ENCODE measurements around the gene CRELD1.
"Not testable (repeated sequence)": the region's sequence is repeated elsewhere in the genome, so short reads cannot be mapped to it uniquely, and the experiment has no call there.

Gene CRELD1, protein sequence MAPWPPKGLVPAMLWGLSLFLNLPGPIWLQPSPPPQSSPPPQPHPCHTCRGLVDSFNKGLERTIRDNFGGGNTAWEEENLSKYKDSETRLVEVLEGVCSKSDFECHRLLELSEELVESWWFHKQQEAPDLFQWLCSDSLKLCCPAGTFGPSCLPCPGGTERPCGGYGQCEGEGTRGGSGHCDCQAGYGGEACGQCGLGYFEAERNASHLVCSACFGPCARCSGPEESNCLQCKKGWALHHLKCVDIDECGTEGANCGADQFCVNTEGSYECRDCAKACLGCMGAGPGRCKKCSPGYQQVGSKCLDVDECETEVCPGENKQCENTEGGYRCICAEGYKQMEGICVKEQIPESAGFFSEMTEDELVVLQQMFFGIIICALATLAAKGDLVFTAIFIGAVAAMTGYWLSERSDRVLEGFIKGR

GRCh38 chr3:9933561-9934234, at the start of gene CRELD1:
Gene CRELD1, plus strand, starts transcription at chr3:9933834. Its CDS starts 605 bp downstream, at chr3:9934439.
- peak; percentile 94 to 98 for DNase-seq

GRCh38 chr3:9884555-9885165, 49.0 kb upstream of the CRELD1 start:
- no peak for DNase-seq

DNA sequence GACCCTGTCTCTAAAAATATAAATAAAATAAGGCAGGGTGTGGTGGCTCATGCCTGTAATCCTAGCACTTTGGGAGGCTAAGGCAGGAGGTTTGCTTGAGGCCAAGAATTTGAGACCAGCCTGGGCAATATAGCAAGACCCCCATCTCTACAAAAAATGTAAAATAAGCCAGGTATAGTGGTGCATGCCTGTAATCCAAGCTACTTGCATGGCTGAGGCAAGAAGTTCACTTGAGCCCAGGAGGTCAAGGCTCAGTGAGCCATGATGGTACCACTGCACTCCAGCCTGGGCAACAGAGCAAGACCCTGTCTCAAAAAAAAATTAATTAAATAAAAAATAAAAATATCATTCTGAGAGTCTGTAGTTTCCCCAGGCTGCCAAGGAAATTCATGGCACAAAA, 47.3 kb upstream of the CRELD1 start:
- no peak for DNase-seq

- no peak for DNase-seq
Measured at GRCh38 chr3:9887480-9887879, 46.2 kb upstream of the CRELD1 start.

- DNase-seq: no peak
Measured at GRCh38 chr3:9888540-9888939, 45.1 kb upstream of the CRELD1 start.

- DNase-seq: no peak
Measured at GRCh38 chr3:9889405-9889804, 44.2 kb upstream of the CRELD1 start.

DNA sequence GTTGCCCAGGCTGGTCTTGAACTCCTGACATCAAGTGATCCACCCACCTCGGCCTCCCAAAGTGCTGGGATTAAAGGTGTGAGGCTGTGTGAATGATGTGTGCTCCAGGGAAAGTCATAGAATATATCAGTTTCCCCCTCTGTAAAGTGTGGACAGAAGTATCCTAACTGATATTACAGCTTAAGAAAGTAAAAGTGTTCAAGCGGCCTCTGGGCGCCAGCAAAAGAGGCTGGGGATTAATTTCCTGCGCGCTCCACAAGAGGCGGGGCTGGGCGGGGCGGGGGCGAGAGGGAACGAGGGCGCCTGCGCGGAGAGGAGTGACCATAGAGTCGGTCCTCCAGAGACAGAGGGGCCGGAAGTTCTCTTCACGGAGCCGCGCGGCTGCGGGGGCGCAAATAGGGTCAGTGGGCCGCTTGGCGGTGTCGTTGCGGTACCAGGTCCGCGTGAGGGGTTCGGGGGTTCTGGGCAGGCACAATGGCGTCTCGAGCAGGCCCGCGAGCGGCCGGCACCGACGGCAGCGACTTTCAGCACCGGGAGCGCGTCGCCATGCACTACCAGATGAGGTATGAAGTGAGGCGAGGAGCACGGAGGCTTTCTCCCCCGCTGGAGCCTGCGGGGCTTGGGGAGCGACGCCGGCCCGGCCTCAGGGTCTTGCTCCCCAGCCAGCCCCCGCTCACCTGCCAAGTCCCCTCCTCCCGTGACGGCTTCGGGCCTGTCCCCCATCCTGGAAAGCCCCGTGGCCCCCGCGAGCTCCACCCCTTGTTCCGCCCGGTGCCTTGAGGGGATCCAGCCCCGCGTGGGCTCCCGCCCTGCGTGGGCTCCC, 43.2 kb upstream of the CRELD1 start, which contains the start of gene JAGN1:
TSS of gene JAGN1 (plus strand) at position 362 of the 823 bp plus-strand sequence. CDS start at position 475, 113 bp downstream.
- DNase-seq: peak; percentile 86 to 91

DNA sequence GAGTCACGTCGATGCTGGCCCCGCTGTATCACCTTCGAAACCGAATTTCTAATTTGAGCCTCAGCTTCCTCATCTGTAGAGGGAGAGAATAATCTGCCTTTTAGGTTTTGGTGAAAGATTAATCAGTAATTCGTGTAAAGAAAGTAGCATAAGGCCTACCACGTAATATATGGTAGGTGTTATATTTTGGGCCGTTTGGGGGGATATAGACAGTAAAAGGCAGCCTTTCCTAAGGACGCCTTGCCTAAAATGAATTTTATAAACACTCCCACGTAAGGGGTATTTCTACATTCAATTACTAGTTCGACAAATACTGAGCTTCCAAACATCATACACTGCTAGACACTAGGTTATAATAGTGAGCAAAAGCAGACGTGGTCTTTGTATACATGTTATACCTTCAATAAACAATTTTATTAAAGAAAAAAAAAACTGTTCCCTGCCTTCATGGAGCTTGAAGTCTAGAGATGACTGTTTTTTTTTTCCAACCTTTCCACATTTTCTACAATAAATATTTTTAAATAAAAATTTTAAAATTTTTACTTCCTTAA, 42.5 kb upstream of the CRELD1 start:
- DNase-seq: no peak

DNA sequence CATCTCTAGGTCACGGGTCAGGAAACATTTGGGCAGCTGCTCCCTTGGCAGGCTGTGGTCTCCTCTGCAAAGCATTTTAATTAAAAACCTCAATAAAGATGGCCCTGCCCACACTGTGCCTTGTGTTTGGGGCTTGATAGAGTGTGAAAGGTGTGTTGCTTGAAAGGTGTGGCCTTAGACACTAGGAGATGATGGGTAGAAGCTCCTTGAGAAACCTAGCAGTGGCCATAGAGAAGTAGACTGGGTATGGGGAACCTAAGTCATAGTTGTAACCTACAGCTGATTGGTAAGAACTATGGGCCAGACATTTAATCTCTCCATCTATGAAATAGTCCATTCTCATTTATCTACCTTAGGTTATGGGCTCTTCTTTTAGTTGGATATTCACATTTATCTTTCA, 39.9 kb upstream of the CRELD1 start:
- no peak for DNase-seq

- DNase-seq: not testable (repeated sequence)
Measured at GRCh38 chr3:9895715-9896114, 37.9 kb upstream of the CRELD1 start.

DNA sequence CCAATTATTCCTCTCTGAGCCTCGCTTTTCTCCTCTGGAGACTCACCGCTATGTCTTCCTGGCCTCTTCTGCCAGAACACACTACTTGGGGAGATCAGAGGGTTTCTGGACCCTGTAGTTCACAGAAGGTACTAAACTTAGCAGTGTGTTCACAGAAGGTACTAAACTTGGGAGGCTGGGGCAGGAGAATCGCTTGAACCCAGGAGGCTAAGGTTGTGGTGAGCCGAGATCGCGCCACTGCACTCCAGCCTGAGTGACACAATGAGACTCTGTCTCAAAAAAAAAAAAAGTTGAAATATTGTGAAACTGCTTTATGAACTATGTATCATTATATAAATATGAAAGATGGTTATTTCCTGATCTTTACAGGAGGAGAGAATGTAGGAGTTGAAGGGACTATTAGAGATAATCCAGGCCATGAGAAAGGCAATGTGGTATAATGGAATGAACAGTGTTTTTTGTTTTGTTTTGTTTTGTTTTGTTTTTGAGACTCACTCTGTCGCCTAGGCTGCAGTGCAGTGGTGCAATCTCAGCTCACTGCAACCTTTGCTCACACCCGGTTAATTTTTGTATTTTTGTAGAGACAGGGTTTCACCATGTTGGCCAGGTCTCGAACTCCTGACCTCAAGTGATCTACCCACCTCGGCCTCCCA, 36.8 kb upstream of the CRELD1 start:
- not testable (repeated sequence) for DNase-seq

GRCh38 chr3:9897408-9898372, 35.9 kb upstream of the CRELD1 start:
- DNase-seq: no peak

- no peak for DNase-seq
Measured at GRCh38 chr3:9898467-9899241, 35.0 kb upstream of the CRELD1 start.

DNA sequence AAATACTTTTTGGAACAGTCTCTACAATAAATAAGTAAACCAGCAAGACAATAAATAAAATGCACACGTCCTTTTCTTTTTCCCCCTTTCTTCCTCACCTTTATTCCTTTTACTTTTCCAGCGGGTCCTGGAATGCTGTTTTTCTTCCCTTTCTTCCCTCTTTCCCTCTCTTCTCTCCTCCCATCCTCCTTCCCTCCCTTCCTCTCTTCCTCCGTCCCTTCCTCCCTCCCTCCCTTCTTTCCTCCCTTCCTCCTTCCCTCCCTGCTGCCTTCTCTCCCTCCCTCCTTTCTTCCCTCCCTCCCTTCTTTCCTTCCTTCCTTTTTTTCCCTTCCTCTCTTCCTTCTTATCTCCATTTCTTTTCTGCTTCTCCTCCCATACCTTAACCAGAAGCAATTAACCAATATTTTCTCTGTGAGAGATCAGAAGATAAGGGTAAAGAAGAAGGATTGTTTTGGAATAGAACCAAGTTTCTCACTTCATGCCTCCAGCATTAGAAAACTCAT, 34.3 kb upstream of the CRELD1 start:
- no peak for DNase-seq

DNA sequence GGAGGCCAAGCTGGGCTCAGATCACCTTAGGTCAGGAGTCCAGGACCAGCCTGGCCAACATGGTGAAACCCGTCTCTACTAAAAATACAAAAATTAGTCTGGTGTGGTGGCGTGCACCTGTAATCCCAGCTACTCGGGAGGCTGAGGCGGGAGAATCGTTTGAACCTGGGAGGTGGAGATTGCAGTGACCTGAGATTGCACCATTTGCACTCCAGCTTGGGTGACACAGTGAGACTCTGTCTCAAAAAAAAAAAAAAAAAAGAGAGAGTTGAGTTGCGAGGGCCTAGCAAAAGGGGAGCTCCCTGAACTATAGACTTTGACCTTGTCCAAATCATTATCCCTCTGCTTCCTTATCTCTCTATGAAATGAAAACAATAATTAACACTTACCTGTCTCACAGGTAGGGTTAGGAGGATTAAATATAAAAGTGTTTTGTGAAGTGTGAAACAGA, 32.6 kb upstream of the CRELD1 start:
- DNase-seq: not testable (repeated sequence)

- DNase-seq: no peak
Measured at GRCh38 chr3:9901967-9902366, 31.7 kb upstream of the CRELD1 start.

DNA sequence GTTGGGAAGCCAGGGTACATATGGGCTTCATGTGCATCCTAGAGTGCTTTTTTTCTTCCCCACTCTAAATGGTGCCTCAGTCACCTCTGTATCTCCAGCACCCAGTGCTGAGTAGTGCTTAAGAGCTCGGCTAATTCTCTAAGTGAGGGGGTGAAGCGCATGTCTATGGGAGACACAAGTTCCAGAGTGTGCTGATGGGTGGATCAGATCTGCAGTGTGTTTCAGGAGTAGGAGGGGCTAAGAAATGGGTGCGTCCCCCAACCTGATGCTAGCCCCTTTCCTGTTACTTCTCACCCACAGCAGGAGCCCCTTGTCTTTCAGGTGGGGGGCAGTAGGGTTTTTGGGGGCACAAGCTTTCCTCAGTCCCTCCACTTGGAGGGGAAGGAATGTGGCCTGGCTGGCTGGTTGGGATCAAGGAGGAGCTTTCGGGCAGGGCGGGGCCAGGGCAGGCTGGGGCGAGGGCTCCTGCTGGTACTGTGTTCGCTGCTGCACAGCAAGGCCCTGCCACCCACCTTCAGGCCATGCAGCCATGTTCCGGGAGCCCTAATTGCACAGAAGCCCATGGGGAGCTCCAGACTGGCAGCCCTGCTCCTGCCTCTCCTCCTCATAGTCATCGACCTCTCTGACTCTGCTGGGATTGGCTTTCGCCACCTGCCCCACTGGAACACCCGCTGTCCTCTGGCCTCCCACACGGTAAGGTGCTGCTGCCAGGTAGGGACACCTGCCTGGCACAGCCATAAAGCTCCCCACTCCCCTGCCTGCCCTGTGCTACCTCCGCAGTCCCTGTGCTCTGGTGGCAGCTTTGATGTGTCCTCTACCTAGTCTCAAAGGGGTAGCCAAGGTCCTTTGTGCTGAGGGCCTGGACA, 31.0 kb upstream of the CRELD1 start, which contains the start of gene IL17RE:
TSS of gene IL17RE (plus strand) at position 477 of the 866 bp plus-strand sequence. CDS start at position 562, 85 bp downstream.
- no peak for DNase-seq

DNA sequence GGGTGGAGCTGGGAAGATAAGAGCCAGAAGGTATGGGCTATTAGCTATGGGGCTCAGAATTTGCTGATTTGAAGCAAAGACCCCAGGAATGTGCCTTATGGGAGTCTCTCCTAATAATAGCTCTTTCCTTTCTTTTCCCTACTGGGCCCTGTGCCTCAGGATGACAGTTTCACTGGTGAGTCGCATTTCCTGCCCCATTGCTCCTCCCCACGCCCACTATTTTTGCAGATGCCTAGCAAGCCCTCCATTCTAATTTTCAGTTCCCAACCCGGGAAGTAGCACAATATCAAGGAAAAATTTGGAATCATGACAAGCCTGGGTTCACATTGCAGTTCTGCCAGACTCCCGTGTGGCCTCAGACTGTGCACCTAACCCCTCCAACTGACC, 30.4 kb upstream of the CRELD1 start:
- no peak for DNase-seq

All from hippocampal formation (tissue), 2 donors.